Lung (tissue), 12 donors: ENCODE results near the gene TLK2. TPM values are rescaled to one million over a fixed set of nuclear protein-coding genes. Genes with fewer than 3 reads are reported as not detected.

Source experiments
- ATAC-seq: fragments of 200-7000 bp; cut with Tn5 transposase; one replicate; pipeline ENCODE4 v1.9.1; 2020; ENCODE audit warnings: moderate number of reproducible peaks; ENCODE audit not compliant: insufficient read depth, low FRiP score
- DNase-seq, 3 donors: peaks; one replicate each; pipeline ENCODE4 v3.0.0-alpha.2; 2013 to 2017
- H3K27ac ChIP-seq, 2 donors: one replicate each; pipeline ENCODE4 v1.5.1; 2013; ENCODE audit warnings: mild to moderate bottlenecking in 2 of 2, moderate library complexity in 2 of 2, control low read depth in 1 of 2, inconsistent platforms in 1 of 2, low read depth in 1 of 2, low read length in 1 of 2
- H3K27me3 ChIP-seq, 3 donors: one replicate each; pipeline ENCODE4 v1.5.1; 2013; ENCODE audit warnings: low read length in 2 of 3; ENCODE audit not compliant: control insufficient read depth in 3 of 3, insufficient read depth in 3 of 3
- H3K36me3 ChIP-seq, 4 donors: one replicate each; pipeline ENCODE4 v1.5.1; 2013; ENCODE audit warnings: low read length in 4 of 4, mild to moderate bottlenecking in 1 of 4, moderate library complexity in 1 of 4; ENCODE audit not compliant: control insufficient read depth in 4 of 4, insufficient read depth in 4 of 4
- H3K4me1 ChIP-seq, 5 donors: one replicate each; pipeline ENCODE4 v1.5.1; 2013; ENCODE audit warnings: low read length in 5 of 5, mild to moderate bottlenecking in 2 of 5, moderate library complexity in 1 of 5; ENCODE audit not compliant: control insufficient read depth in 5 of 5, insufficient read depth in 5 of 5
- H3K4me3 ChIP-seq: one replicate; pipeline ENCODE4 v1.5.1; 2013; ENCODE audit warnings: mild to moderate bottlenecking, control low read depth, moderate library complexity
- H3K9ac ChIP-seq, 2 donors: one replicate each; pipeline ENCODE4 v1.5.1; 2013; ENCODE audit warnings: low read length in 2 of 2, control low read depth in 1 of 2; ENCODE audit not compliant: insufficient read depth in 1 of 2
- H3K9me3 ChIP-seq, 4 donors: one replicate each; pipeline ENCODE4 v1.5.1; 2013; ENCODE audit warnings: low read length in 3 of 4, mild to moderate bottlenecking in 1 of 4, moderate library complexity in 1 of 4; ENCODE audit not compliant: control insufficient read depth in 4 of 4, insufficient read depth in 3 of 4
- CTCF ChIP-seq: IDR thresholded peaks from 2 replicates; pipeline ENCODE4 v1.5.1; 2012; ENCODE audit warnings: mild to moderate bottlenecking; ENCODE audit errors: control extremely low read depth, extremely low read depth
- WGBS, 2 donors: extraction: QIAGEN DNeasy Blood & Tissue Kit; methylation state at CpG; one replicate each; pipeline ENCODE4 v1.1.7; 2013; 5-methylcytosine and 5-hydroxymethylcytosine counted together
- polyA plus RNA-seq, 2 donors: library from polyadenylated mRNA; stranded (reverse); fragments of 200-250 nt; gene quantifications; one replicate each; pipeline ENCODE4 v1.2.1, GENCODE V29; 2013
- total RNA-seq, 2 donors: library from RNA; depleted of rRNA in 1 of 2; stranded (reverse); fragments of >200 nt in 1 of 2; gene quantifications; one replicate each; pipeline ENCODE4 v1.2.1, GENCODE V29; 2014 to 2021
- donor health status: control.
- donor health status: control.
- donor health status: Bipolar disorder and iron deficiency.
- donor health status: healthy.
- donor health status: DM: yes; HTN: yes; CAD: no.

TLK2 gene
- total and polyA plus RNA-seq, 4 donors: 11.6 to 87.7 (median 26.0) TPM

GRCh38 chr17:62629556-62630364, 151.1 kb downstream of the TLK2 start:
- H3K9me3 ChIP-seq: no peaks in the 10 kb centered on the region
- no peaks in the 10 kb centered on the region for H3K27me3 ChIP-seq
- no peak overlapping the region for H3K4me3 ChIP-seq
- H3K4me1 ChIP-seq: peaks cover 0 to 52% (median 16%) of the 10 kb centered on the region in 5 donors
- TF ChIP-seq CTCF: no peak
- no peak for DNase-seq
- no peaks in the 10 kb centered on the region for H3K36me3 ChIP-seq
- ATAC-seq: no peak
- WGBS, 2 donors: 73 to 84% methylated on average over 19 of the region's 19 CpGs
- H3K9ac ChIP-seq: peak overlapping the region in 1 of 2 donors; percentile 62
- peak overlapping the region in 1 of 2 donors; percentile 34 for H3K27ac ChIP-seq

GRCh38 chr17:62630365-62631085, 151.9 kb downstream of the TLK2 start:
- DNase-seq: no peak
- no peaks in the 10 kb centered on the region for H3K27me3 ChIP-seq

GRCh38 chr17:62631086-62631935, 152.7 kb downstream of the TLK2 start:
- ATAC-seq: no peak
- Histone ChIP-seq H3K27me3 (no peaks in the 10 kb centered on the region), H3K27ac (no peak overlapping the region)

More at GRCh38 chr17:62630365-62631085, 151.9 kb downstream of the TLK2 start:
- no peak overlapping the region for H3K9ac ChIP-seq
- peaks cover 0 to 49% (median 14%) of the 10 kb centered on the region in 5 donors for H3K4me1 ChIP-seq
- H3K27ac ChIP-seq: no peak overlapping the region
- ATAC-seq: no peak
- H3K9me3 ChIP-seq: no peaks in the 10 kb centered on the region
- H3K36me3 ChIP-seq: peaks cover 0 to 3% (median 0%) of the 10 kb centered on the region in 4 donors
- 83 to 87% methylated on average over 12 of the region's 12 CpGs for WGBS, 2 donors
- H3K4me3 ChIP-seq: no peak overlapping the region
- no peak for TF ChIP-seq CTCF

More at GRCh38 chr17:62631086-62631935, 152.7 kb downstream of the TLK2 start:
- H3K9me3 ChIP-seq: no peaks in the 10 kb centered on the region
- WGBS, 2 donors: 93% methylated on average over 23 of the region's 23 CpGs
- DNase-seq: no peak
- no peak overlapping the region for H3K9ac ChIP-seq
- no peak for TF ChIP-seq CTCF
- peaks cover 0 to 3% (median 0%) of the 10 kb centered on the region in 4 donors for H3K36me3 ChIP-seq
- no peak overlapping the region for H3K4me3 ChIP-seq
- peaks cover 0 to 41% (median 10%) of the 10 kb centered on the region in 5 donors for H3K4me1 ChIP-seq
